ENCODE results near the gene PECR.
A peak's percentile ranks its signal among the peaks of the same experiment; 100 is the strongest.
"Not testable (repeated sequence)": the region's sequence is repeated elsewhere in the genome, so short reads cannot be mapped to it uniquely, and the experiment has no call there.

PECR gene

GRCh38 chr2:216015722-216016464, 65.7 kb downstream of the PECR start:
- H3K4me3 ChIP-seq (ENCODE audit: insufficient read depth, low read depth, low read length), result no peak overlapping the region
- H3K4me1 ChIP-seq (ENCODE audit: control insufficient read depth, insufficient read depth, low read length), result no peaks in the 10 kb centered on the region
- no peaks in the 10 kb centered on the region for H3K9me3 ChIP-seq (ENCODE audit: control insufficient read depth, low read length)
- no peaks in the 10 kb centered on the region for H3K36me3 ChIP-seq (ENCODE audit: control insufficient read depth, insufficient read depth, low read length)
- no peaks in the 10 kb centered on the region for H3K27me3 ChIP-seq (ENCODE audit: control insufficient read depth, insufficient read depth, low read length, poor library complexity, severe bottlenecking)
- 94 to 97% methylated on average over 5 of the region's 5 CpGs for WGBS, 2 experiments
- no peak overlapping the region for H3K27ac ChIP-seq (ENCODE audit: insufficient read depth, low read depth, low read length, poor library complexity, severe bottlenecking)

DNA sequence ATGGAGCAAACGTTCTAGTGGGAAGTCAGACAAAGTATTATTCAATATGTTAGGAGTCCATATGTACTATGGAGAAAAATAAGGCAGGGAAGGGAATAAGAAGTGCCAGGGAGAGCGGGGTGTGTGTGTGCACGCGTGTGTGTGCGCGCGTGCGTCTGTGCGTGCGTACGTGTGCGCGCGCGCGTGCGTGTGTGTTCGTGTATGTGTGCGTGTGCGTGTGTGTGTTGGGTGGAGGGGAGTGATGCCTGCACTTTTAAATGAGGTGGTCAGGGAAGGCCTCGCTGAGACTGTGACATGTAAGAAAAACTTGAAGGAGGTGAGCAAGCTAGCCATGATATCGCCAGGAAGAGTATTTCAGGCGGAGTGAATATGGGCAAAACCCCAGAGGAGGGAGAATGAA, 66.6 kb downstream of the PECR start:
- Histone ChIP-seq H3K36me3 (ENCODE audit: control insufficient read depth, insufficient read depth, low read length) (no peaks in the 10 kb centered on the region), H3K27ac (ENCODE audit: insufficient read depth, low read depth, low read length, poor library complexity, severe bottlenecking) (no peak overlapping the region), H3K27me3 (ENCODE audit: control insufficient read depth, insufficient read depth, low read length, poor library complexity, severe bottlenecking) (no peaks in the 10 kb centered on the region), H3K4me1 (ENCODE audit: control insufficient read depth, insufficient read depth, low read length) (no peaks in the 10 kb centered on the region), H3K4me3 (ENCODE audit: insufficient read depth, low read depth, low read length) (no peak overlapping the region), H3K9me3 (ENCODE audit: control insufficient read depth, low read length) (no peaks in the 10 kb centered on the region)
- WGBS, 2 experiments, result 92 to 96% methylated on average over 23 of the region's 23 CpGs

- Histone ChIP-seq H3K4me3 (ENCODE audit: insufficient read depth, low read depth, low read length) (no peak overlapping the region), H3K36me3 (ENCODE audit: control insufficient read depth, insufficient read depth, low read length) (no peaks in the 10 kb centered on the region), H3K9me3 (ENCODE audit: control insufficient read depth, low read length) (no peaks in the 10 kb centered on the region), H3K27ac (ENCODE audit: insufficient read depth, low read depth, low read length, poor library complexity, severe bottlenecking) (no peak overlapping the region), H3K27me3 (ENCODE audit: control insufficient read depth, insufficient read depth, low read length, poor library complexity, severe bottlenecking) (no peaks in the 10 kb centered on the region), H3K4me1 (ENCODE audit: control insufficient read depth, insufficient read depth, low read length) (no peaks in the 10 kb centered on the region)
- WGBS, 2 experiments, result 94 to 95% methylated on average over 8 of the region's 8 CpGs
Measured at GRCh38 chr2:216014006-216014405, 67.6 kb downstream of the PECR start.

- Histone ChIP-seq H3K4me1 (ENCODE audit: control insufficient read depth, insufficient read depth, low read length) (no peaks in the 10 kb centered on the region), H3K36me3 (ENCODE audit: control insufficient read depth, insufficient read depth, low read length) (no peaks in the 10 kb centered on the region), H3K4me3 (ENCODE audit: insufficient read depth, low read depth, low read length) (peak within 1 kb of the TSS; percentile 86), H3K27ac (ENCODE audit: insufficient read depth, low read depth, low read length, poor library complexity, severe bottlenecking) (no peak within 1 kb of the TSS), H3K27me3 (ENCODE audit: control insufficient read depth, insufficient read depth, low read length, poor library complexity, severe bottlenecking) (no peaks in the 10 kb centered on the region), H3K9me3 (ENCODE audit: control insufficient read depth, low read length) (no peaks in the 10 kb centered on the region)
- 0 to 1% methylated on average over 70 of the region's 70 CpGs for WGBS, 2 experiments
Measured at GRCh38 chr2:216013080-216013909, 68.3 kb downstream of the PECR start, which contains the start of gene MREG. MREG (minus strand) TSS chr2:216013551; CDS start chr2:216013327, 224 bp downstream.

DNA sequence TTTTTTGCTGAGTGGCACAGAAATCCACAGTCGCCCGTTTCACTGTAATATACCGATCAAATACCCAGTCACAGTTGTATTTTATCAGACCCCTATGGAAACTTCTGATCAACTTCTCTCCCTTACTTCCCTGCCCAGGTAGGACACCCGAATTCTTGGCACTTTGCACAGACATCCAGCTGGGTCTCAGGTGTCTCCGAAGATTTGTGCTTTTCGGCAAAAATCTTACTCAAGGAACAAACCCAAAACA, 68.9 kb downstream of the PECR start:
- Histone ChIP-seq H3K36me3 (ENCODE audit: control insufficient read depth, insufficient read depth, low read length) (no peaks in the 10 kb centered on the region), H3K4me3 (ENCODE audit: insufficient read depth, low read depth, low read length) (peak overlapping the region; percentile 86), H3K9me3 (ENCODE audit: control insufficient read depth, low read length) (no peaks in the 10 kb centered on the region), H3K4me1 (ENCODE audit: control insufficient read depth, insufficient read depth, low read length) (no peaks in the 10 kb centered on the region), H3K27me3 (ENCODE audit: control insufficient read depth, insufficient read depth, low read length, poor library complexity, severe bottlenecking) (no peaks in the 10 kb centered on the region), H3K27ac (ENCODE audit: insufficient read depth, low read depth, low read length, poor library complexity, severe bottlenecking) (no peak overlapping the region)
- WGBS, 2 experiments, result 3 to 7% methylated on average over 6 of the region's 6 CpGs

DNA sequence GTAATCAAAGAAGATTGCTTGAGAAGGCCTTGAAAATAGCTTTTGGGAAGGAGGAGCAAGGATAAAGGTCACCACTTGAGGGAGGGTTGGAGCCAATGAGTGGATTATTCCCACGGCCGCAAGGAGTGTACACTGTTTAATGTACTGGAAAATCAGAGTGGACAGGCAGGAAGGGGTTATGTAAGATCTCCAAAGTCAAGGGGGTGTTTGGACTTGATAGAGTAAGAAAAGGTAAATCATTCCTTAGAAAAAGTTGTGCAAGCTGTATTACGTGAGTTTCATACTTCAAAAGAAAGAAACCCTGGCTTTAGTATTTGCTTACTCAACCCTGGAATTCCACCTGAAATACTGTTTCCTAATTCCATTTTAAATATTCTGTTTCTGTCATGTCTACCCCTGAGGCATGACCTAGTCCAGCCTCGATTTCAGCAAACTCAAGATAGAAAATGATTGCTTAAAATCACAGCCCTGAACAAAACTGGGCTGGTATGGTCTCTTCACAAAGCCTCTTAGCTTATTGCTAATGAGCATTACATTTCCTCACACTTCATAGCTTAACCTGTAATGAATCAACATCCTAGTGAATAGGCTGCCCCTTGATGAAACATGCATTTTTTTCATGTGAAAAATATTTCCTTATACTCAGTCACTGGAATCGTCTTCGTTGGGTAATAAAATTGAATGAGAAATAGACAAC, 69.3 kb downstream of the PECR start:
- no peaks in the 10 kb centered on the region for H3K9me3 ChIP-seq (ENCODE audit: control insufficient read depth, low read length)
- H3K4me3 ChIP-seq (ENCODE audit: insufficient read depth, low read depth, low read length), result peak overlapping the region; percentile 86
- no peak overlapping the region for H3K27ac ChIP-seq (ENCODE audit: insufficient read depth, low read depth, low read length, poor library complexity, severe bottlenecking)
- 56 to 76% methylated on average over 4 to 6 of the region's 6 CpGs for WGBS, 2 experiments
- H3K27me3 ChIP-seq (ENCODE audit: control insufficient read depth, insufficient read depth, low read length, poor library complexity, severe bottlenecking), result no peaks in the 10 kb centered on the region
- H3K4me1 ChIP-seq (ENCODE audit: control insufficient read depth, insufficient read depth, low read length), result no peaks in the 10 kb centered on the region
- no peaks in the 10 kb centered on the region for H3K36me3 ChIP-seq (ENCODE audit: control insufficient read depth, insufficient read depth, low read length)

- H3K27ac ChIP-seq (ENCODE audit: insufficient read depth, low read depth, low read length, poor library complexity, severe bottlenecking); H3K36me3 ChIP-seq (ENCODE audit: control insufficient read depth, insufficient read depth, low read length); H3K4me1 ChIP-seq (ENCODE audit: control insufficient read depth, insufficient read depth, low read length); H3K4me3 ChIP-seq (ENCODE audit: insufficient read depth, low read depth, low read length); H3K9me3 ChIP-seq (ENCODE audit: control insufficient read depth, low read length); H3K27me3 ChIP-seq (ENCODE audit: control insufficient read depth, insufficient read depth, low read length, poor library complexity, severe bottlenecking): not testable (repeated sequence)
- 91 to 96% methylated on average over 2 of the region's 2 CpGs for WGBS, 2 experiments
Measured at GRCh38 chr2:216009215-216009614, 72.4 kb downstream of the PECR start.

DNA sequence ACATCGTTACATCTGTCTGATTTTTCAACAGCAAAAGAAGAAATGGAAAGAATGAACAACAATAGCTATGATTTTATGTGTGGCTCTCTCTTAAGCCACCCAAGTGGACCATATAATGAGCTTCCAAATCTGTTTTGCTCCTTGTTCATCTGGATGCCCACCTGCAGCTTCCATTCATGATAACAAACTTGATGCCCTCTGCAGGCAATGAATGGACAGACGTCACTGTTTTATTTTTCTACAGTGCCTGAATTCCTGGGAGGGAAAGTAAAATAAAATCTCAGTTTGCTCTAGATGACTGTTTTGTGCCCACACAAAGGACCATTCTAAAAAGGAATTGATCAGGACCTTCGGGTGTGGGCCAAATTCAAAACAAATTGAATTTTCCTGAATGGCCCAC, 73.2 kb downstream of the PECR start:
- Histone ChIP-seq H3K36me3 (ENCODE audit: control insufficient read depth, insufficient read depth, low read length) (no peaks in the 10 kb centered on the region), H3K9me3 (ENCODE audit: control insufficient read depth, low read length) (no peaks in the 10 kb centered on the region), H3K4me1 (ENCODE audit: control insufficient read depth, insufficient read depth, low read length) (peaks cover 6% of the 10 kb centered on the region), H3K4me3 (ENCODE audit: insufficient read depth, low read depth, low read length) (no peak overlapping the region), H3K27me3 (ENCODE audit: control insufficient read depth, insufficient read depth, low read length, poor library complexity, severe bottlenecking) (no peaks in the 10 kb centered on the region), H3K27ac (ENCODE audit: insufficient read depth, low read depth, low read length, poor library complexity, severe bottlenecking) (no peak overlapping the region)
- WGBS, 2 experiments, result 59 to 78% methylated on average over 3 of the region's 3 CpGs

GRCh38 chr2:216006164-216006663, 75.4 kb downstream of the PECR start:
- no peaks in the 10 kb centered on the region for H3K9me3 ChIP-seq (ENCODE audit: control insufficient read depth, low read length)
- H3K27ac ChIP-seq (ENCODE audit: insufficient read depth, low read depth, low read length, poor library complexity, severe bottlenecking), result peak overlapping the region; percentile 5
- 44 to 49% methylated on average over 10 of the region's 10 CpGs for WGBS, 2 experiments
- H3K4me3 ChIP-seq (ENCODE audit: insufficient read depth, low read depth, low read length), result no peak overlapping the region
- no peaks in the 10 kb centered on the region for H3K36me3 ChIP-seq (ENCODE audit: control insufficient read depth, insufficient read depth, low read length)
- H3K4me1 ChIP-seq (ENCODE audit: control insufficient read depth, insufficient read depth, low read length), result peaks cover 22% of the 10 kb centered on the region
- H3K27me3 ChIP-seq (ENCODE audit: control insufficient read depth, insufficient read depth, low read length, poor library complexity, severe bottlenecking), result no peaks in the 10 kb centered on the region

DNA sequence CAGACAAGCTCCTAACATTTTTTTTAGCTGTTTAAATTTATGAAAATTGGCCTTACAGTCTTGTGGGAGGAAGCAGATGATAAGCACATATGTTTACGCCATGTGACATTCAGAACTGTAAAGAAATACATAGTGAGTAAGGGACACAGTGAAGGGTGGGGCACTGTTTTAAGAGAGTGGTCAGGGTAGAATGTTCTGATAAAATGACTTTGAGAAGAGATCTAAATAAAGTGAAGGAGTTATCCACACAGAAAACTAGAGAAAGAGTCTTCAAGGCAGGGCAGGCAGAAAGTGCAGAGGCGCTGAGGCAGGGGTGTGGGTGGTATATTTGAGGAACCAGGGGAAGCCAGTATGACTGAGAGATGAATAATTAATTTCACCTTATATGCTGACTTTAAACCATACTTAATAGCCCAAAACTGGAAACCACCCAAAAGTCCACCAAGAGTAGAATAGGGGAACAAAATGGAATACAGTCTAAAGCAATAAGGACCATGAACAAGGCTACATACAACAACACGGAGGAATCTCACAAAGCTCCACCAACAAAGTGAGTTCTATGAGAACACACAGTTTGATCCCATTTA, 76.8 kb downstream of the PECR start:
- no peak overlapping the region for H3K4me3 ChIP-seq (ENCODE audit: insufficient read depth, low read depth, low read length)
- H3K27ac ChIP-seq (ENCODE audit: insufficient read depth, low read depth, low read length, poor library complexity, severe bottlenecking), result no peak overlapping the region
- no peaks in the 10 kb centered on the region for H3K9me3 ChIP-seq (ENCODE audit: control insufficient read depth, low read length)
- no peaks in the 10 kb centered on the region for H3K36me3 ChIP-seq (ENCODE audit: control insufficient read depth, insufficient read depth, low read length)
- no peaks in the 10 kb centered on the region for H3K27me3 ChIP-seq (ENCODE audit: control insufficient read depth, insufficient read depth, low read length, poor library complexity, severe bottlenecking)
- 94 to 97% methylated on average over 3 of the region's 3 CpGs for WGBS, 2 experiments
- peaks cover 27% of the 10 kb centered on the region for H3K4me1 ChIP-seq (ENCODE audit: control insufficient read depth, insufficient read depth, low read length)
